ENCODE measurements around the gene TRABD2A.

DNA sequence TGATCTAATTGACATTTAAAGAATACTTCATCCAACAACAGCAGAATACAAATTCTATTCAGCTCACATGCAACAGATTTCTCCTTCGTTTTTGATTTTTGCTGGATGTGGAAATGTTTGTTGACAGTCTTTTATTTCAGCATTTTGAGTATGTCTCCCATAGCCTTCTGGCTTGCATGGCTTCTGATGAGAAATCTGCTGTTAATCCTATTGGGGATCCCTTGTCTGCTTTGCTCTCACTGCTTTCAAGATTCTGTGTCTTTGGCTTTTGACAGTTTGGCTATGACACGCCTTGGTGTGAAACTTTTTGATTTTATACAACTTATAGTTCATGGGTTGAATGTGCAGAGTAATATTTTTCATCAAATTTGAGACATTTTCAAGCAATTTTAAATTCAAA, 44.7 kb downstream of the TRABD2A start:
- no peak for TF ChIP-seq EZH2phosphoT487 (IDR thresholded peaks at IDR 0.05; ENCODE audit: borderline replicate concordance, low read depth, low read length)
- TF ChIP-seq, protein P1, sequence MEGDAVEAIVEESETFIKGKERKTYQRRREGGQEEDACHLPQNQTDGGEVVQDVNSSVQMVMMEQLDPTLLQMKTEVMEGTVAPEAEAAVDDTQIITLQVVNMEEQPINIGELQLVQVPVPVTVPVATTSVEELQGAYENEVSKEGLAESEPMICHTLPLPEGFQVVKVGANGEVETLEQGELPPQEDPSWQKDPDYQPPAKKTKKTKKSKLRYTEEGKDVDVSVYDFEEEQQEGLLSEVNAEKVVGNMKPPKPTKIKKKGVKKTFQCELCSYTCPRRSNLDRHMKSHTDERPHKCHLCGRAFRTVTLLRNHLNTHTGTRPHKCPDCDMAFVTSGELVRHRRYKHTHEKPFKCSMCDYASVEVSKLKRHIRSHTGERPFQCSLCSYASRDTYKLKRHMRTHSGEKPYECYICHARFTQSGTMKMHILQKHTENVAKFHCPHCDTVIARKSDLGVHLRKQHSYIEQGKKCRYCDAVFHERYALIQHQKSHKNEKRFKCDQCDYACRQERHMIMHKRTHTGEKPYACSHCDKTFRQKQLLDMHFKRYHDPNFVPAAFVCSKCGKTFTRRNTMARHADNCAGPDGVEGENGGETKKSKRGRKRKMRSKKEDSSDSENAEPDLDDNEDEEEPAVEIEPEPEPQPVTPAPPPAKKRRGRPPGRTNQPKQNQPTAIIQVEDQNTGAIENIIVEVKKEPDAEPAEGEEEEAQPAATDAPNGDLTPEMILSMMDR (conservative IDR thresholded peaks at IDR 0.05; ENCODE audit: low read length), result no peak
